Measurements from ENCODE around the gene HSPA12A.

DNA sequence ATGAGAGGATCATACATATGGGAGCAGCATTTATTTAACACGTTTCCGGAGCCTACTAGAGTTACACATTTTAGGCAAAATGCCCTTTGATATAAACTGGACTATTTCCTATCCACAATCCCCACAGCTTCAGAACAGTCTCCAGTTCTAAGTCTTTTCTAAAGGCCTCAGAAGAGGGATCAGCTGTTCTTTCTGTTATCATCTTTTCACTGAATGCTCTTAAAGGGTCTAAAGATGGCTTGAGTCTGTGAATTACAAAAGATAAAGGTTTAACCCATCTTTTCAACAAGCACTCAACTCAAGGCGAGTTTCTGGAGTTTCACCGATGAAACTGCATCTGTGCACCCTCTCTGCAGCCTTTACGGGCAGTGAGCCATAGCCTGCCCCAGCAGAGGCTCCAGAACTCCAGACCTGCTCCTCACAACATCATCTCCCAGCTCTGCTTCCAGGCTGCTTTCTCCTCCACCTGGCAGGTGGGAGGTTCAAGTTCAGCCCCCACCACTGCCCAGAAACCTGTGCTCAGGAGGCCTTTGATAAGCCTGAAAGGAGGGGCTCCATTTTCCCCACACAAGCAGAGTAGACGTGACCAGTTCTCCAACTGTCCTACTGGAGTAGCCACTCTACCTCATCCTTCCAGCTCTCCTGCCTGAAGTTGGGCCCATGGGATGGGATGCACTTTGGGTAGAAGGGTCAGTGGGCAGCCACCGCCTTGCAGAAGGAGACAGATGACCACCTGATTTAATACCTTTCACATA lies 53.4 kb downstream of the HSPA12A start:
- TF ChIP-seq TAF1 (IDR thresholded peaks at IDR 0.05; ENCODE audit: low read depth, low read length): no peak
- no peak for TF ChIP-seq POLR2A (IDR thresholded peaks at IDR 0.05; ENCODE audit: low read depth, low read length)
- no peak for TF ChIP-seq SPI1 (IDR thresholded peaks at IDR 0.05; ENCODE audit: low read depth, low read length)
- no peak for TF ChIP-seq POLR2AphosphoS5 (IDR thresholded peaks at IDR 0.05; ENCODE audit: low read depth, low read length)
